Measurements from ENCODE around the gene FGFR3.
A peak's percentile ranks its signal among the peaks of the same experiment; 100 is the strongest.

Gene FGFR3

GRCh38 chr4:1837069-1837468, 44.0 kb downstream of the FGFR3 start:
- no peak for TF ChIP-seq CTCF (IDR thresholded peaks at IDR 0.05; ENCODE audit: control insufficient read depth, insufficient read depth, low read depth, low read length, missing control alignments)
- no peak for DNase-seq (ENCODE audit: low read depth)
- H3K4me3 ChIP-seq (ENCODE audit: control insufficient read depth, low read depth, low read length): no peak overlapping the region

- DNase-seq (ENCODE audit: low read depth): no peak
- no peak for TF ChIP-seq CTCF (IDR thresholded peaks at IDR 0.05; ENCODE audit: control insufficient read depth, insufficient read depth, low read depth, low read length, missing control alignments)
- H3K4me3 ChIP-seq (ENCODE audit: control insufficient read depth, low read depth, low read length): no peak overlapping the region
These were observed 46.2 kb downstream of the FGFR3 start for GRCh38 chr4:1839282-1839681.

GRCh38 chr4:1841201-1841886, 48.3 kb downstream of the FGFR3 start:
- H3K4me3 ChIP-seq (ENCODE audit: control insufficient read depth, low read depth, low read length): no peak overlapping the region
- no peak for DNase-seq (ENCODE audit: low read depth)
- no peak for TF ChIP-seq CTCF (IDR thresholded peaks at IDR 0.05; ENCODE audit: control insufficient read depth, insufficient read depth, low read depth, low read length, missing control alignments)

GRCh38 chr4:1841887-1842210, 48.8 kb downstream of the FGFR3 start:
- H3K4me3 ChIP-seq (ENCODE audit: control insufficient read depth, low read depth, low read length): no peak overlapping the region
- no peak for DNase-seq (ENCODE audit: low read depth)
- no peak for TF ChIP-seq CTCF (IDR thresholded peaks at IDR 0.05; ENCODE audit: control insufficient read depth, insufficient read depth, low read depth, low read length, missing control alignments)

- DNase-seq (ENCODE audit: low read depth): no peak
- TF ChIP-seq CTCF (IDR thresholded peaks at IDR 0.05; ENCODE audit: control insufficient read depth, insufficient read depth, low read depth, low read length, missing control alignments): no peak
- no peak overlapping the region for H3K4me3 ChIP-seq (ENCODE audit: control insufficient read depth, low read depth, low read length)
These were observed 49.3 kb downstream of the FGFR3 start for GRCh38 chr4:1842339-1842895.

GRCh38 chr4:1842993-1843448, 49.9 kb downstream of the FGFR3 start:
- peak; percentile 42 for DNase-seq (ENCODE audit: low read depth)
- no peak for TF ChIP-seq CTCF (IDR thresholded peaks at IDR 0.05; ENCODE audit: control insufficient read depth, insufficient read depth, low read depth, low read length, missing control alignments)
- no peak overlapping the region for H3K4me3 ChIP-seq (ENCODE audit: control insufficient read depth, low read depth, low read length)

Measured in AG09309 (cell line).